IPS-15b (cell line): Measurements from ENCODE around the gene ABR.
A peak's percentile ranks its signal among the peaks of the same experiment; 100 is the strongest.

Experiments used
- H3K27me3 ChIP-seq: one replicate; pipeline ENCODE4 v1.6.1; 2013; ENCODE audit warnings: low read length; ENCODE audit not compliant: control insufficient read depth, insufficient read depth
- H3K36me3 ChIP-seq: one replicate; pipeline ENCODE4 v1.6.1; 2013; ENCODE audit warnings: low read length; ENCODE audit not compliant: control insufficient read depth, insufficient read depth
- H3K4me1 ChIP-seq: one replicate; pipeline ENCODE4 v1.6.1; 2013; ENCODE audit warnings: mild to moderate bottlenecking, low read length; ENCODE audit not compliant: control insufficient read depth, insufficient read depth
- H3K4me3 ChIP-seq: one replicate; pipeline ENCODE4 v1.5.1; 2013; ENCODE audit warnings: low read depth, low read length
- H3K9ac ChIP-seq: one replicate; pipeline ENCODE4 v1.6.1; 2013; ENCODE audit warnings: low read depth, mild to moderate bottlenecking, low read length
- H3K9me3 ChIP-seq: one replicate; pipeline ENCODE4 v1.6.1; 2013; ENCODE audit warnings: mild to moderate bottlenecking, low read length; ENCODE audit not compliant: control insufficient read depth, insufficient read depth

The ABR gene

DNA sequence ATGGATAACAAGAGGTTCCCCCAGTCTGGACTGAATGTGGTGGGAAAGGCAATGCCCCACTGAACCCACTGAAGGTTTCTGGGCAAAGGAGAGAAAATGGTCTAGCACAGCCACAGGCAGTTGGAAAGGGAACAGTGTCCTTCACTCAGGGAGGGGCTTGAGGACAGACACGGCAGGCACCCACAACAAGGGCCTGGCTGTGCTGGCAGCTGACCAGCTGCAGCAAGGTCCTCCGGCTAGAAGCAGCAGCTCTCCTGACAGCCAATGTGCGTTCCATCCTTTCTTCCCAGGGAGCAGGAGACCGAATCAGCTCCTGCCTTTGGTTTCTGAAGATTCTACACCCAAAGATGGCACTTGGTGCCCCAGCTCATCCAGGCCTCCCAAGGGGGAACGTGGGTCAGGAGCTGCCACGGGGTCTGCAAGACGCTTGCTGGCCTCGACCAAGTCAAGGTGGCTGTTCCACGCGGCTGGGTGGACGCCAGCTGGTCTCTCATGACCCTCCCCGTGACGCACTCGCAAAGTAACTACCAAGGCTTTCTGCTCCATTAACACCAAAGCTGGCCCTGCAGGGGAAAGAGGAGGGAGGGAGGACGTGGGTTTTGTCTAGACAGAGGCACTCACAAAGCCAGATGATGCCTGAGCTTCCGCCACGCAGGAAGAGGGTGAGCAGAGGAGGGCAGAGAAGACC, 11.1 kb downstream of the ABR start:
- Histone ChIP-seq H3K4me3 (no peak overlapping the region), H3K9me3 (no peaks in the 10 kb centered on the region), H3K27me3 (no peaks in the 10 kb centered on the region), H3K4me1 (no peaks in the 10 kb centered on the region), H3K36me3 (peaks cover 6% of the 10 kb centered on the region), H3K9ac (no peak overlapping the region)

DNA sequence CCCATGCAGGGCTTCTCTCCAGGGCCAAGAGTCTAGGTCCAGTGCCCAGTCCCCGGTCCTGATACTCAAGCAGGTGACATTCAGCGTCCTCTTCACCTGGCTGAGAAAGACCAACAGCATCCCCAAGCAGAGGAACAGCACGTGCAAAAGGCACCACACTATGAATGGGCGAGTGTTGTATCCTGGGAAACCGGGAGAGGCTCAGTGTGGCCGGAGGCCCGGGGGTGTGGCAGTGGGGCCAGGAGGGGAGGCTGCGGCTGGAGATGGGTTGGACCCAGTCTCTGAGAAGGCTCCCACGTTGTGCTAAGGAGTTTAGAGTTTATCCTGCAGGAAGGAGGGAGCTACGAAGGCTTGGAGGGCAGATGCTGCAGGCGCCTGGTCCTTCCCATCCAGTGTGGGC, 13.5 kb downstream of the ABR start:
- no peaks in the 10 kb centered on the region for H3K9me3 ChIP-seq
- no peak overlapping the region for H3K9ac ChIP-seq
- H3K4me1 ChIP-seq = no peaks in the 10 kb centered on the region
- H3K36me3 ChIP-seq = peaks cover 6% of the 10 kb centered on the region
- no peak overlapping the region for H3K4me3 ChIP-seq
- H3K27me3 ChIP-seq = no peaks in the 10 kb centered on the region

DNA sequence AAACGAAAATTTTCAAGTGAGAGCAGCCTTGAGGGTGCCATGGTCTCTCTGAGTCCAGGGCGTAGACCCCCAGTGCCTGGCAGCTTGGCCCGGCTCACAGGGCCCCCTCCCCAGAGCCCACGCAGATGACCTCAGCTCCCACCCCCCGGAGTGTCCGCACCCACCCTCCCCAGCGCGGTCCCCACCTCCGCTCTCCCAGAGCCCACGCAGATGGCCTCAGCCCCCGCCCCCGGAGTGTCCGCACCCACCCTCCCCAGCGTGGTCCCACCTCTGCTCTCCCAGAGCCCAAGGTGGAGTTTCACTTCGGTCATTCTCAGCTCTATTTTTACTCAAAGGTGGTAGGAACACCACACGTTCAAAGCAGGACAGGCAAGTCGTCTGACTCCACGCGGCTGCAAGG, 13.9 kb downstream of the ABR start:
- Histone ChIP-seq H3K4me3 (no peak overlapping the region), H3K27me3 (no peaks in the 10 kb centered on the region), H3K4me1 (no peaks in the 10 kb centered on the region), H3K9ac (no peak overlapping the region), H3K9me3 (no peaks in the 10 kb centered on the region), H3K36me3 (peaks cover 6% of the 10 kb centered on the region)

DNA sequence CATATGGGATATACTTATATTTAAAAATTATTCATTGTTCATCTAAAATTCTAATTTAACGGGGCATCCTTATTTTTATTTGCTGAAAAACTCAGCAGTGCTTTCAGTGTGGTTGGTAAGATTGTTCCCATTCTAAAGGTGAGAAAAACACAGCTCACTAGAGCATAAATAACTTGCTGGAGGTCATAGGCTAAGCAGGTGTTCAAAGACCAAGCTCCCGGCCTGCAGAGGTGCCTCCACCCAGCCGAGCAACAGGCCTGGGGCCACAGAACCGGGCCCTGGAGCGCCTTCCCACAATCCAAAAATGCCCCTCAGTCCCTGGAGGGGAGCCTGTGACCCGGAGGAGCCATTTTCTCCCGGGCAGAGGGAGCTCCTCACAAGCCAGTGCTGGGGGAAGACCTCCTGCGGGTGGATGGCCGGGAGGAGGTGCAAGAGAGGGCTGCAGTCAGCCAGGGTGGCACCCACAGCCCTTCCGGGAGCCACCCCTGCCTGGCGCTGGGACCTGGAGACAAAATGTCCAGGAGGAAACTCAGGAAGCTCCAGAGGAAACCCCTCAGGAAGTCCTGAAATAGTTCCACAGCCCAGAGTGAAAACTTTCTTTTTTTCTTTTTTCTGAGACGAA, 14.7 kb downstream of the ABR start:
- H3K4me3 ChIP-seq = no peak overlapping the region
- no peak overlapping the region for H3K9ac ChIP-seq
- H3K9me3 ChIP-seq = no peaks in the 10 kb centered on the region
- peaks cover 6% of the 10 kb centered on the region for H3K36me3 ChIP-seq
- no peaks in the 10 kb centered on the region for H3K27me3 ChIP-seq
- no peaks in the 10 kb centered on the region for H3K4me1 ChIP-seq

DNA sequence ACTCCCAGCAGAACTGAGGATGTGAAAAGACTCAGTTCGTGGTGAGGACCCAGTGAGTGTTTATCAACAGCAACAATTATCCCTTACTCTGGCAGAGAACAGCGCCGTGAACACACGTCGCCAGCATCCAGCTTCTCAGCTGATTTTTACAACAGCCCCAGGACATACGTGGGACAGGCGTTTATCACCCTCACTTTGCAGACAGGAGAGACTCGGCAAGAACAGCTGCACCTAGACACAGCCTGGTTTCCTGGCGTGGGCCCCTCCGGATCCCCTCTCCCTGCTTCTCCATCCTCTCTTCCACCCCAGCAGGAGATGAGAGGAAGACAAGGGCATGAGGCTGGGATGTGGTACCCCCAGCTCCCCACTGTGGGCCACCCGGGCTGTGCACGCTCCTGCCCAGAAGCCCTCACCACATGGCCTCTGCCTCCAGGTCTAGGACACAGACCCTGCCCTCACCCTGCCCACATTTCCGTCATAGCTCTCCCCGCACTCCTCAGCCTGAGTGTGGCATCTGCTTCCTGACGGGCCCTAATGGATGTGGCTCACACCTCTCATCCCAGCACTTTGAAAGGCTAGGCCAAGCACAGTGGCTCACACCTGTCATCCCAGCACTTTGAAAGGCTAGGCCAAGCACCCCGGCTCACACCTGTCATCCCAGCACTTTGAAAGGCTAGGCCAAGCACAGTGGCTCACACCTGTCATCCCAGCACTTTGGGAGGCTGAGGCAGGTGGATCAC, 17.5 kb downstream of the ABR start:
- Histone ChIP-seq H3K4me1 (no peaks in the 10 kb centered on the region), H3K36me3 (no peaks in the 10 kb centered on the region), H3K9ac (no peak overlapping the region), H3K4me3 (no peak overlapping the region), H3K9me3 (no peaks in the 10 kb centered on the region), H3K27me3 (no peaks in the 10 kb centered on the region)

DNA sequence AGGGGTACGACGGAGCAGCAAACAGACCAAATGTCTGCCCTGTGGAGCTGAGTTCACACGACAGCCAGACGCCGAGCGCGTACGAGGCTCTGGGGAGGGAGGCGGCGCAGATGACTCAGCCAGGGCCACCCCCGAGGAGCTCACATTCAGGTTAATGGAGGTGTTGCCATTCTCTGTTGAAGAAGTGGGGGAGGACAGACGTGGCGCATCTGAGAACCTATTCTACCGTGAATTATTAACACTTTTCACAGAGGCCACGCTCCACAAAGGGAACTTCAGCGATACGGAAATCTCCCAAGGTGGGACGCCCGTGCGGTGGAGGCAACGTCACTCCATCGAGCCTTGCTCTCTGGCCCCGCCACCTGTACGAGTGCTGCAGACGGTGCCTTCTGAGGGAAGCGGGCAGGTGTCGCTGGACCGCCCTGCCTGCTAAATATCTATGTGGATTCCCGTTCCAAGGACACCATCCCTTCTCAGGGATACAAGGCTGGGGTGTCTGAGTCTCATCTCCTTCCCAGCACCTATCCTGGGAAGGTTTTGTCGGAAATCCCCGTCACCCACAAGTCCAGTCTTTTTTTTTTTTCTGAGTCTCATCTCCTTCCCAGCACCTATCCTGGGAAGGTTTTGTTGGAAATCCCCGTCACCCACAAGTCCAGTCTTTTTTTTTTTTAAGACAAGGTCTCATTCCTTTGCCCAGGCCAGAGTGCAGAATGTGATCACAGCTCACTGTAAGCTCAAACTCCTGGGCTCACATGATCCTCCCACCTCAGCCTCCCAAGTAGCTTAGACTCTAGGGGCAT, 19.0 kb downstream of the ABR start:
- no peaks in the 10 kb centered on the region for H3K27me3 ChIP-seq
- H3K4me1 ChIP-seq = no peaks in the 10 kb centered on the region
- H3K4me3 ChIP-seq = peak overlapping the region; percentile 24
- H3K36me3 ChIP-seq = no peaks in the 10 kb centered on the region
- no peak overlapping the region for H3K9ac ChIP-seq
- no peaks in the 10 kb centered on the region for H3K9me3 ChIP-seq

DNA sequence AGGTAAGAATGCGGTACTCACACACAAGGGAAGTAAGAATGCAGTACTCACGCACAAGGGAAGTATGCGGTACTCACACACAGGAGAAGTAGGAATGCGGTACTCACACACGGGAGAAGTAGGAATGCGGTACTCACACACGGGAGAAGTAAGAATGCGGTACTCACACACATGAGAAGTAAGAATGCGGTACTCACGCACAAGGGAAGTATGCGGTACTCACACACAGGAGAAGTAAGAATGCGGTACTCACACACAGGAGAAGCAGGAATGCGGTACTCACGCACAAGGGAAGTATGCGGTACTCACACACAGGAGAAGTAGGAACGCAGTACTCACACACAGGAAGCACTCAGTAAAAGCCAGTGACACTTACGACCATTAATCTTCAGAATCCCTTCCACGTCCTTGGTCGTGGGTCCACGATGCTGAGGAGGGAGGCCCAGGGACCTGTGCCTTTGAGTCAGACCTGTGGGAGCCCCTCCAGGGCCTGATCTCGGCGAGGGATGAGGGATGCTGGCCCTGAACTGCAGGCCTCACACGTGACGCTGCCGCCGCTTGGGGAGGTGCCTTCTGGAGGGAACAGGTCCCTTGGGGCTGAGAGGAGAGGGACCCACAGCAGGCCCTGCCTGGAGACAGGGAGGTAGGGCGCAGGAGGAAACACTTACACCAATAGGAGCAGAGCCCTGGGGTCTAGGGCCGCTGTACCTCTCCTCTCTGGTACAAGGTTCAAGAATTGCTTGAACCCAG, 20.2 kb downstream of the ABR start:
- Histone ChIP-seq H3K36me3 (no peaks in the 10 kb centered on the region), H3K9me3 (no peaks in the 10 kb centered on the region), H3K9ac (no peak overlapping the region), H3K27me3 (no peaks in the 10 kb centered on the region), H3K4me1 (no peaks in the 10 kb centered on the region), H3K4me3 (no peak overlapping the region)

DNA sequence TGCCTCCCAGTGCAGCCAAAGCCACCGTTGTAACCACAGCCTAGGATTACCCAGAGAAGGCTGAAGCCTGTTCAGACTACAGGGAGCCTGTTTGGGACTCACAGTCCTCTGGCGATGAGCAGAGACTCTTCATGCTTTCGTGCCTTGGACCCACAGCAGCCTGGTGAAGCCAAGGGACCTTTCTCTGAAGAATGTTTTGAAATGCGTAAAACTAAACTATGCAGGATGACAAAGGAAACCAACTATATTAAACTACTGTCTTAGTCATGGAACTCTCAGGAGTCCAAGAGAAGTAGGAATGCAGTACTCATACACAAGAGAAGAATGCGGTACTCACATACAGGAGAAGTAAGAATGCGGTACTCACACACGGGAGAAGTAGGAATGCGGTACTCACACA, 20.9 kb downstream of the ABR start:
- Histone ChIP-seq H3K36me3 (no peaks in the 10 kb centered on the region), H3K9ac (no peak overlapping the region), H3K27me3 (no peaks in the 10 kb centered on the region), H3K4me1 (no peaks in the 10 kb centered on the region), H3K4me3 (no peak overlapping the region), H3K9me3 (no peaks in the 10 kb centered on the region)

DNA sequence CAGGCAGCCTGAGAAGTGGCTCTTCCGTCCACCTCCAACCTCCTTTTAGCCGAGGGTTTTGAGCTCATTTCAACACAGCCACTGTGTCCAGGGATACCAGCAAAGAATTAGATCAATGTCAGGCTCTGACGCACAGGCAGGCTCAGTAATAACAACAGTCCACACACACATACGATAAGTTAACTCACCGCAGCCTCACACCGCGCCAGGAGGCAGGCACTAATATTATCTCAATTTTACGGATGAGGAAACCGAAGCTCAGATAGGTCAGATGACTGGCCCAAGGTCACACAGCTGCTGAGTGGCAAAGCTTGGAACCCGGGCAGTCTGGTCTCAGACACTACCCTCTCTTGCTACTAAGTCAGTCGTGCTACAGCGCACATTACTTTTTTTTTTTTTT, 22.9 kb downstream of the ABR start:
- no peaks in the 10 kb centered on the region for H3K27me3 ChIP-seq
- no peaks in the 10 kb centered on the region for H3K36me3 ChIP-seq
- no peak overlapping the region for H3K9ac ChIP-seq
- H3K4me1 ChIP-seq = no peaks in the 10 kb centered on the region
- no peak overlapping the region for H3K4me3 ChIP-seq
- H3K9me3 ChIP-seq = no peaks in the 10 kb centered on the region

DNA sequence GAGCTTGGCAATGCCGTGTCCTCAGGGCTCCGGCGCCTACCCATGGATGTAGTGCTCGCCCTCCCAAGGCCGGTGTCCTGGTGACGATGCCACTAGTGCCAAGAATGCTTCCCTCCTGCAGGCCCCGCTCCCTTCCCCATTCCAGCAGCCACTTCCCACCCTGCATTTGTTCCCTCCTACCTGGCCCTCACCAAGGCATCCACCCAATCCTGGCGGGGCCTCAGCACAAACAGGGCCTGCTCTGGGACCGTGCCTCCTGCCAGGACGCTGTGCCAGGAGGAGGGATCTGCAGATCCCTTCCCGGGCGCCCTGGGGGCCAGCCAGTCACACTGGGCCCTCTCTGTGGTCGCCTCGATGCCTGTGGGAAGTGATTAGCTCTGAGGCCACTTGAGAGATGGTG, 25.1 kb downstream of the ABR start:
- no peaks in the 10 kb centered on the region for H3K4me1 ChIP-seq
- H3K36me3 ChIP-seq = no peaks in the 10 kb centered on the region
- H3K9me3 ChIP-seq = no peaks in the 10 kb centered on the region
- H3K9ac ChIP-seq = no peak overlapping the region
- no peak overlapping the region for H3K4me3 ChIP-seq
- H3K27me3 ChIP-seq = no peaks in the 10 kb centered on the region
